HL-60 (cell line): ENCODE data around the gene GJB2.

ENCODE experiments used
- DNase-seq, 2 experiments: peaks; one replicate each; pipeline ENCODE4 v3.0.0-alpha.2; 2010 to 2020; ENCODE audit warnings: low read depth in 1 of 2, low spot score in 1 of 2
- H3K27ac ChIP-seq: fragments of 250-450 bp; sonication (Bioruptor Pico); replicated peaks from 2 replicates; pipeline ENCODE4 v1.5.1; 2020; ENCODE audit warnings: mild to moderate bottlenecking, moderate library complexity
- H3K27me3 ChIP-seq: fragments of 250-450 bp; sonication (Bioruptor Pico); 2 replicates; pipeline ENCODE4 v1.5.1; 2021; ENCODE audit warnings: mild to moderate bottlenecking, moderate library complexity; ENCODE audit not compliant: insufficient read depth, poor library complexity, severe bottlenecking
- H3K4me3 ChIP-seq: replicated peaks from 2 replicates; pipeline ENCODE4 v1.5.1; 2011; ENCODE audit warnings: mild to moderate bottlenecking, control low read depth, low read length; ENCODE audit not compliant: insufficient read depth
- GABPA ChIP-seq: IDR thresholded peaks from 2 replicates; pipeline ENCODE4 v1.6.1; 2012; ENCODE audit warnings: low read depth
- POLR2AphosphoS5 ChIP-seq: IDR thresholded peaks from 2 replicates; pipeline ENCODE4 v1.6.1; 2012; ENCODE audit warnings: low read depth
- SPI1 ChIP-seq: IDR thresholded peaks from 2 replicates; pipeline ENCODE4 v1.6.1; 2012; ENCODE audit warnings: low read depth, mild to moderate bottlenecking, borderline replicate concordance
- TF ChIP-seq, protein P1 (sequence below): IDR thresholded peaks from one replicate; pipeline ENCODE4 v1.5.1; 2011; ENCODE audit warnings: low read length, control low read depth, inconsistent platforms; ENCODE audit not compliant: insufficient read depth
- TF ChIP-seq, protein P2 (sequence below): IDR thresholded peaks from 2 replicates; pipeline ENCODE4 v1.6.1; 2012; ENCODE audit warnings: low read depth; ENCODE audit not compliant: insufficient replicate concordance

Gene GJB2

DNA sequence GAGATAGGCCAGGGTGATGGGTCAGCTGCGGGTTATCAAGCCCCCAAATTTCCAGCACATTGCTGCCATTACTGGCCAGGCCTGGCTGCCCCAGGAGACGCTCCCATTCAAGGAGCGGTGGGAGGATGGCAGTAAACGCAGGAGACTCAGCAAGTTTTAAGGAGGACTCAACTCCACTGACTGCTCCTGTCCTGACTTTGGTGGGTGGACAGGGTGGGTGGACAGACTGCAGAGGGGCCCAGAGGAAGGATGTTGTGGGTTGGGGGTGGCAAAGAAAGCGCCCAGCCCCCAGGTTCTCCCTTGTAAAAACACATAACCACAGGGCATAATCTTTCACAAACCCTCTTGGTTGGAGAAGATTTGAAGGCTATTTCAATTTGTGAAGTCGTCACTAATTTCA, 35.0 kb upstream of the GJB2 start:
- DNase-seq, result no peak
- Histone ChIP-seq H3K27ac (no peak overlapping the region), H3K27me3 (peaks cover 25% of the 10 kb centered on the region), H3K4me3 (no peak overlapping the region)
- TF ChIP-seq POLR2AphosphoS5 (no peak), SPI1 (no peak), GABPA (no peak)
- TF ChIP-seq, protein P1, sequence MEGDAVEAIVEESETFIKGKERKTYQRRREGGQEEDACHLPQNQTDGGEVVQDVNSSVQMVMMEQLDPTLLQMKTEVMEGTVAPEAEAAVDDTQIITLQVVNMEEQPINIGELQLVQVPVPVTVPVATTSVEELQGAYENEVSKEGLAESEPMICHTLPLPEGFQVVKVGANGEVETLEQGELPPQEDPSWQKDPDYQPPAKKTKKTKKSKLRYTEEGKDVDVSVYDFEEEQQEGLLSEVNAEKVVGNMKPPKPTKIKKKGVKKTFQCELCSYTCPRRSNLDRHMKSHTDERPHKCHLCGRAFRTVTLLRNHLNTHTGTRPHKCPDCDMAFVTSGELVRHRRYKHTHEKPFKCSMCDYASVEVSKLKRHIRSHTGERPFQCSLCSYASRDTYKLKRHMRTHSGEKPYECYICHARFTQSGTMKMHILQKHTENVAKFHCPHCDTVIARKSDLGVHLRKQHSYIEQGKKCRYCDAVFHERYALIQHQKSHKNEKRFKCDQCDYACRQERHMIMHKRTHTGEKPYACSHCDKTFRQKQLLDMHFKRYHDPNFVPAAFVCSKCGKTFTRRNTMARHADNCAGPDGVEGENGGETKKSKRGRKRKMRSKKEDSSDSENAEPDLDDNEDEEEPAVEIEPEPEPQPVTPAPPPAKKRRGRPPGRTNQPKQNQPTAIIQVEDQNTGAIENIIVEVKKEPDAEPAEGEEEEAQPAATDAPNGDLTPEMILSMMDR, result no peak
- TF ChIP-seq, protein P2, sequence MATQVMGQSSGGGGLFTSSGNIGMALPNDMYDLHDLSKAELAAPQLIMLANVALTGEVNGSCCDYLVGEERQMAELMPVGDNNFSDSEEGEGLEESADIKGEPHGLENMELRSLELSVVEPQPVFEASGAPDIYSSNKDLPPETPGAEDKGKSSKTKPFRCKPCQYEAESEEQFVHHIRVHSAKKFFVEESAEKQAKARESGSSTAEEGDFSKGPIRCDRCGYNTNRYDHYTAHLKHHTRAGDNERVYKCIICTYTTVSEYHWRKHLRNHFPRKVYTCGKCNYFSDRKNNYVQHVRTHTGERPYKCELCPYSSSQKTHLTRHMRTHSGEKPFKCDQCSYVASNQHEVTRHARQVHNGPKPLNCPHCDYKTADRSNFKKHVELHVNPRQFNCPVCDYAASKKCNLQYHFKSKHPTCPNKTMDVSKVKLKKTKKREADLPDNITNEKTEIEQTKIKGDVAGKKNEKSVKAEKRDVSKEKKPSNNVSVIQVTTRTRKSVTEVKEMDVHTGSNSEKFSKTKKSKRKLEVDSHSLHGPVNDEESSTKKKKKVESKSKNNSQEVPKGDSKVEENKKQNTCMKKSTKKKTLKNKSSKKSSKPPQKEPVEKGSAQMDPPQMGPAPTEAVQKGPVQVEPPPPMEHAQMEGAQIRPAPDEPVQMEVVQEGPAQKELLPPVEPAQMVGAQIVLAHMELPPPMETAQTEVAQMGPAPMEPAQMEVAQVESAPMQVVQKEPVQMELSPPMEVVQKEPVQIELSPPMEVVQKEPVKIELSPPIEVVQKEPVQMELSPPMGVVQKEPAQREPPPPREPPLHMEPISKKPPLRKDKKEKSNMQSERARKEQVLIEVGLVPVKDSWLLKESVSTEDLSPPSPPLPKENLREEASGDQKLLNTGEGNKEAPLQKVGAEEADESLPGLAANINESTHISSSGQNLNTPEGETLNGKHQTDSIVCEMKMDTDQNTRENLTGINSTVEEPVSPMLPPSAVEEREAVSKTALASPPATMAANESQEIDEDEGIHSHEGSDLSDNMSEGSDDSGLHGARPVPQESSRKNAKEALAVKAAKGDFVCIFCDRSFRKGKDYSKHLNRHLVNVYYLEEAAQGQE, result no peak

- H3K4me3 ChIP-seq, result no peak overlapping the region
- no peak for DNase-seq
- no peak overlapping the region for H3K27ac ChIP-seq
- no peak for TF ChIP-seq SPI1
- no peak for TF ChIP-seq POLR2AphosphoS5
- TF ChIP-seq, protein P1, result no peak
- TF ChIP-seq, protein P2, result no peak
- H3K27me3 ChIP-seq, result peaks cover 21% of the 10 kb centered on the region
Observed at GRCh38 chr13:20227288-20227687, 34.5 kb upstream of the GJB2 start.

GRCh38 chr13:20222553-20222952, 29.8 kb upstream of the GJB2 start:
- H3K27ac ChIP-seq, result peak overlapping the region; percentile 60
- TF ChIP-seq POLR2AphosphoS5 (no peak), SPI1 (no peak), GABPA (no peak)
- TF ChIP-seq, protein P1, result no peak
- TF ChIP-seq, protein P2, result no peak

More at GRCh38 chr13:20222553-20222952, 29.8 kb upstream of the GJB2 start:
- Histone ChIP-seq H3K27me3 (no peaks in the 10 kb centered on the region), H3K4me3 (no peak overlapping the region)
- peak in 1 of 2 experiments; percentile 30 for DNase-seq
